WTC11 (cell line): ENCODE results near the gene BCAT1. TPM values are rescaled to one million over a fixed set of nuclear protein-coding genes. Genes with fewer than 3 reads are reported as not detected.
"Not testable (repeated sequence)": the region's sequence is repeated elsewhere in the genome, so short reads cannot be mapped to it uniquely, and the experiment has no call there.

Source experiments
- ATAC-seq: fragments of 200-7000 bp; cut with Tn5 transposase; 2 replicates; pipeline ENCODE4 v1.10.0; 2021; ENCODE audit warnings: mild to moderate bottlenecking, moderate library complexity
- CTCF ChIA-PET: fragments of 300-600 bp; sonication (Branson Sonifier 250); formaldehyde crosslinking; loops from one replicate; lab custom pipeline; 2021; ENCODE audit warnings: antibody characterized with exemption; lab: Charles Lee
- POLR2A ChIA-PET: fragments of 350-600 bp; sonication (Branson Sonifier 250); formaldehyde crosslinking; loops from one replicate; lab custom pipeline; 2021; ENCODE audit warnings: antibody characterized with exemption; lab: Charles Lee
- DNase-seq: peaks from one replicate; pipeline ENCODE4 v3.0.0; 2021; ENCODE audit warnings: low spot score
- H3K27ac Mint-ChIP-seq: 2 replicates; pipeline ENCODE4 v1.8.0; 2021; ENCODE audit warnings: mixed read lengths
- H3K27me3 Mint-ChIP-seq: 2 replicates; pipeline ENCODE4 v1.8.0; 2021; ENCODE audit warnings: low read depth, mild to moderate bottlenecking, moderate library complexity, mixed read lengths
- H3K36me3 Mint-ChIP-seq: 2 replicates; pipeline ENCODE4 v1.8.0; 2021; ENCODE audit warnings: mixed read lengths
- H3K4me1 Mint-ChIP-seq: 2 replicates; pipeline ENCODE4 v1.8.0; 2022; ENCODE audit warnings: mixed read lengths
- H3K4me3 Mint-ChIP-seq: 2 replicates; pipeline ENCODE4 v1.8.0; 2021; ENCODE audit warnings: mild to moderate bottlenecking, moderate library complexity, mixed read lengths
- H3K9me3 Mint-ChIP-seq: 2 replicates; pipeline ENCODE4 v1.8.0; 2021; ENCODE audit warnings: mixed read lengths
- CBFB ChIP-seq: sonication (generic); formaldehyde crosslinking; IDR thresholded peaks from 2 replicates; pipeline ENCODE4 v1.8.1; 2022; ENCODE audit warnings: mild to moderate bottlenecking, low read depth, missing genetic modification reagents
- ETV6 ChIP-seq: sonication (generic); formaldehyde crosslinking; IDR thresholded peaks from 2 replicates; pipeline ENCODE4 v1.8.1; 2022; ENCODE audit warnings: mild to moderate bottlenecking, missing genetic modification reagents
- HMGA2 ChIP-seq: fragments of 250-450 bp; sonication (Bioruptor Pico); IDR thresholded peaks from 2 replicates; pipeline ENCODE4 v1.4.0; 2021; ENCODE audit warnings: mild to moderate bottlenecking, moderate library complexity
- JAZF1 ChIP-seq: fragments of 250-450 bp; sonication (Bioruptor Pico); IDR thresholded peaks from 2 replicates; pipeline ENCODE4 v1.9.0; 2021; ENCODE audit warnings: moderate library complexity, mild to moderate bottlenecking, inconsistent platforms
- KAT7 ChIP-seq: sonication (generic); formaldehyde crosslinking; IDR thresholded peaks from 2 replicates; pipeline ENCODE4 v1.8.1; 2023; ENCODE audit warnings: missing genetic modification reagents, mild to moderate bottlenecking, borderline replicate concordance
- NFYB ChIP-seq: sonication (generic); formaldehyde crosslinking; conservative IDR thresholded peaks from 2 replicates; pipeline ENCODE4 v1.8.0; 2022; ENCODE audit warnings: low read depth, missing genetic modification reagents
- NR3C1 ChIP-seq: sonication (generic); formaldehyde crosslinking; conservative IDR thresholded peaks from 2 replicates; pipeline ENCODE4 v1.8.1; 2023; ENCODE audit warnings: low read depth, mild to moderate bottlenecking, missing genetic modification reagents
- SMAD4 ChIP-seq: sonication (generic); formaldehyde crosslinking; IDR thresholded peaks from 2 replicates; pipeline ENCODE4 v1.8.0; 2022; ENCODE audit warnings: mild to moderate bottlenecking, missing genetic modification reagents
- total RNA-seq: library from RNA; stranded (reverse); gene quantifications from 3 replicates; pipeline ENCODE4 v1.2.3, GENCODE V29; 2021
- TF ChIP-seq, protein P1 (sequence below): sonication (generic); formaldehyde crosslinking; IDR thresholded peaks from 2 replicates; pipeline ENCODE4 v1.8.0; 2023; ENCODE audit warnings: missing genetic modification reagents
- TF ChIP-seq, protein P2 (sequence below): sonication (generic); formaldehyde crosslinking; IDR thresholded peaks from 2 replicates; pipeline ENCODE4 v1.8.1; 2023; ENCODE audit warnings: mild to moderate bottlenecking, missing genetic modification reagents
- TF ChIP-seq, protein P3 (sequence below): fragments of 250-450 bp; sonication (Bioruptor Pico); IDR thresholded peaks from 2 replicates; pipeline ENCODE4 v1.9.0; 2021; ENCODE audit warnings: mild to moderate bottlenecking, borderline replicate concordance
- TF ChIP-seq, protein P4 (sequence below): sonication (generic); formaldehyde crosslinking; conservative IDR thresholded peaks from 2 replicates; pipeline ENCODE4 v1.8.1; 2022; ENCODE audit warnings: mild to moderate bottlenecking, missing genetic modification reagents
- TF ChIP-seq, protein P5 (sequence below): sonication (generic); formaldehyde crosslinking; IDR thresholded peaks from 2 replicates; pipeline ENCODE4 v1.8.1; 2022; ENCODE audit warnings: mild to moderate bottlenecking, missing genetic modification reagents, moderate library complexity, borderline replicate concordance
- TF ChIP-seq, protein P6 (sequence below): fragments of 250-450 bp; sonication (Bioruptor Pico); IDR thresholded peaks from 2 replicates; pipeline ENCODE4 v1.9.0; 2021; ENCODE audit warnings: moderate library complexity, mild to moderate bottlenecking, inconsistent platforms, borderline replicate concordance
- TF ChIP-seq, protein P7 (sequence below): sonication (generic); formaldehyde crosslinking; conservative IDR thresholded peaks from 2 replicates; pipeline ENCODE4 v1.8.1; 2023; ENCODE audit warnings: mild to moderate bottlenecking, low read depth, missing genetic modification reagents, moderate library complexity

Gene BCAT1
- total RNA-seq, 1 experiment from 2014 or later = 267 TPM

DNA sequence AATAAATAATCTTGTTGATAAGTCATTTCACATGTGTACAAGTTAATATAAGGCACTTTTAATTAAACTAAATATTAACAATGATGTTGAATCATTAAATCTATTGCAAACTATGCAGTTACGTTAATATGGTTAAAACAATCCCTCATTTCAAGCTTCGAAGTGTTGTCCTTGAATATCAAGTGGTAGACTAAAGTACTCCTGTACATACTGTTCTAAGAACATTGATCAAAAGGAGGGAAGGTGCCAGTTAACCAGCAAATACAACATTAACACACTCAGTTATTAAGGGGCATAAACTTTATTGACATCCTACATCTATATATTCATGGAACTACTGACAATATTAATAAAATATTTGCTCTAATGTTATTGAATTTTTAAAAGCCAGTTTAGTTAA, 8.7 kb downstream of the BCAT1 start (continued):
- TF ChIP-seq, protein P1, sequence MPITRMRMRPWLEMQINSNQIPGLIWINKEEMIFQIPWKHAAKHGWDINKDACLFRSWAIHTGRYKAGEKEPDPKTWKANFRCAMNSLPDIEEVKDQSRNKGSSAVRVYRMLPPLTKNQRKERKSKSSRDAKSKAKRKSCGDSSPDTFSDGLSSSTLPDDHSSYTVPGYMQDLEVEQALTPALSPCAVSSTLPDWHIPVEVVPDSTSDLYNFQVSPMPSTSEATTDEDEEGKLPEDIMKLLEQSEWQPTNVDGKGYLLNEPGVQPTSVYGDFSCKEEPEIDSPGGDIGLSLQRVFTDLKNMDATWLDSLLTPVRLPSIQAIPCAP (CRISPR knock-in tag) = no peak
- TF ChIP-seq, protein P2, sequence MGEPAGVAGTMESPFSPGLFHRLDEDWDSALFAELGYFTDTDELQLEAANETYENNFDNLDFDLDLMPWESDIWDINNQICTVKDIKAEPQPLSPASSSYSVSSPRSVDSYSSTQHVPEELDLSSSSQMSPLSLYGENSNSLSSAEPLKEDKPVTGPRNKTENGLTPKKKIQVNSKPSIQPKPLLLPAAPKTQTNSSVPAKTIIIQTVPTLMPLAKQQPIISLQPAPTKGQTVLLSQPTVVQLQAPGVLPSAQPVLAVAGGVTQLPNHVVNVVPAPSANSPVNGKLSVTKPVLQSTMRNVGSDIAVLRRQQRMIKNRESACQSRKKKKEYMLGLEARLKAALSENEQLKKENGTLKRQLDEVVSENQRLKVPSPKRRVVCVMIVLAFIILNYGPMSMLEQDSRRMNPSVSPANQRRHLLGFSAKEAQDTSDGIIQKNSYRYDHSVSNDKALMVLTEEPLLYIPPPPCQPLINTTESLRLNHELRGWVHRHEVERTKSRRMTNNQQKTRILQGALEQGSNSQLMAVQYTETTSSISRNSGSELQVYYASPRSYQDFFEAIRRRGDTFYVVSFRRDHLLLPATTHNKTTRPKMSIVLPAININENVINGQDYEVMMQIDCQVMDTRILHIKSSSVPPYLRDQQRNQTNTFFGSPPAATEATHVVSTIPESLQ (CRISPR knock-in tag) = no peak

DNA sequence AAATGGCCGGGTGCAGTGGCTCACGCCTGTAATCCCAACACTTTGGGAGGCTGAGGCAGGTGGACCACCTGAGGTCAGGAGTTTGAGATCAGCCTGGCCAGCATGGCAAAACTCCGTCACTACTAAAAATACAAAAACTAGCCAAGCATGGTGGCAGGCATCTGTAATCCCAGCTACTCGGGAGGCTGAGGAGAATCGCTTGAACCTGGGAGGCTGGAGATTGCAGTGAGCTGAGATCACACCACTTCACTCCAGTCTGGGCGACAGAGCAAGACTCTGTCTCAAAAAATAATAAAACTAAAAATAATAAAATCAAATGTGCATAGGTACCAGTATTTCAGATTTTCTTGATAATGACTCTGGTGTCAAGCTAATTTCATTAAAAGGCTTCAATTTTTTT, 9.3 kb downstream of the BCAT1 start:
- H3K27ac Mint-ChIP-seq, DNase-seq, H3K27me3 Mint-ChIP-seq, H3K9me3 Mint-ChIP-seq, H3K4me3 Mint-ChIP-seq, CTCF ChIA-PET, ATAC-seq: not testable (repeated sequence)
- POLR2A ChIA-PET = interaction anchor here (0.6 kb wide), 1 partner anchor 140 kb away, joined by 4 read pairs; no protein-coding TSS in a partner anchor
- Mint-ChIP-seq H3K36me3 (peaks cover 14% of the 10 kb centered on the region), H3K4me1 (peaks cover 44% of the 10 kb centered on the region)
- TF ChIP-seq, protein P3, sequence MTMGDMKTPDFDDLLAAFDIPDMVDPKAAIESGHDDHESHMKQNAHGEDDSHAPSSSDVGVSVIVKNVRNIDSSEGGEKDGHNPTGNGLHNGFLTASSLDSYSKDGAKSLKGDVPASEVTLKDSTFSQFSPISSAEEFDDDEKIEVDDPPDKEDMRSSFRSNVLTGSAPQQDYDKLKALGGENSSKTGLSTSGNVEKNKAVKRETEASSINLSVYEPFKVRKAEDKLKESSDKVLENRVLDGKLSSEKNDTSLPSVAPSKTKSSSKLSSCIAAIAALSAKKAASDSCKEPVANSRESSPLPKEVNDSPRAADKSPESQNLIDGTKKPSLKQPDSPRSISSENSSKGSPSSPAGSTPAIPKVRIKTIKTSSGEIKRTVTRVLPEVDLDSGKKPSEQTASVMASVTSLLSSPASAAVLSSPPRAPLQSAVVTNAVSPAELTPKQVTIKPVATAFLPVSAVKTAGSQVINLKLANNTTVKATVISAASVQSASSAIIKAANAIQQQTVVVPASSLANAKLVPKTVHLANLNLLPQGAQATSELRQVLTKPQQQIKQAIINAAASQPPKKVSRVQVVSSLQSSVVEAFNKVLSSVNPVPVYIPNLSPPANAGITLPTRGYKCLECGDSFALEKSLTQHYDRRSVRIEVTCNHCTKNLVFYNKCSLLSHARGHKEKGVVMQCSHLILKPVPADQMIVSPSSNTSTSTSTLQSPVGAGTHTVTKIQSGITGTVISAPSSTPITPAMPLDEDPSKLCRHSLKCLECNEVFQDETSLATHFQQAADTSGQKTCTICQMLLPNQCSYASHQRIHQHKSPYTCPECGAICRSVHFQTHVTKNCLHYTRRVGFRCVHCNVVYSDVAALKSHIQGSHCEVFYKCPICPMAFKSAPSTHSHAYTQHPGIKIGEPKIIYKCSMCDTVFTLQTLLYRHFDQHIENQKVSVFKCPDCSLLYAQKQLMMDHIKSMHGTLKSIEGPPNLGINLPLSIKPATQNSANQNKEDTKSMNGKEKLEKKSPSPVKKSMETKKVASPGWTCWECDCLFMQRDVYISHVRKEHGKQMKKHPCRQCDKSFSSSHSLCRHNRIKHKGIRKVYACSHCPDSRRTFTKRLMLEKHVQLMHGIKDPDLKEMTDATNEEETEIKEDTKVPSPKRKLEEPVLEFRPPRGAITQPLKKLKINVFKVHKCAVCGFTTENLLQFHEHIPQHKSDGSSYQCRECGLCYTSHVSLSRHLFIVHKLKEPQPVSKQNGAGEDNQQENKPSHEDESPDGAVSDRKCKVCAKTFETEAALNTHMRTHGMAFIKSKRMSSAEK = 0 out of 2 replicates have a peak, but pooled peaks have one; percentile 23

DNA sequence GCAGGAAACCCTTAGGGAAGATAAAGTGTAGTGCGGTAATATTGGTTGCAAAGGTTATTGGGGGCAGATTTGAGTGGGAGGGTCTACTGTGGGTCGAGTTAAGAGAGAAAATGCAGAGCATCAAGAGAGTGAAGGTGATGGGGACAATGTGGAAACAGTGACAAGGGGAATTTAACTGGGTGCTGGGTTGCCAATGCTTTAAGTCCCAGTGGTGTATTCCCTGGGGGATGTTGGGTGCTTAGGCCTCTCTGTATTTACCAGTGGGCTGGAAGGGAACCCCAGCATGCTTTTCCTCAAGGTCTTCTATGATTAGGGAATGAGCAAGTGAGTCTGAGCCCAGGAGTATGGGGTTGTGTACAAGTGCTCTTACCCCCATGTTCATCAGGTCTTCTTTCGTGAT, 10.6 kb downstream of the BCAT1 start:
- Mint-ChIP-seq H3K9me3 (no peaks in the 10 kb centered on the region), H3K27me3 (no peaks in the 10 kb centered on the region), H3K4me3 (no peak overlapping the region), H3K36me3 (peaks cover 14% of the 10 kb centered on the region), H3K4me1 (peaks cover 44% of the 10 kb centered on the region), H3K27ac (no peak overlapping the region)
- POLR2A ChIA-PET = no interaction called here
- no peak for DNase-seq
- CTCF ChIA-PET = no interaction called here
- no peak for ATAC-seq
- no peak for TF ChIP-seq HMGA2 (CRISPR knock-in tag)
- TF ChIP-seq, protein P4, sequence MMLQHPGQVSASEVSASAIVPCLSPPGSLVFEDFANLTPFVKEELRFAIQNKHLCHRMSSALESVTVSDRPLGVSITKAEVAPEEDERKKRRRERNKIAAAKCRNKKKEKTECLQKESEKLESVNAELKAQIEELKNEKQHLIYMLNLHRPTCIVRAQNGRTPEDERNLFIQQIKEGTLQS = no peak
- TF ChIP-seq SMAD4 (CRISPR knock-in tag) = no peak
- no peak for TF ChIP-seq NFYB (CRISPR knock-in tag)
- TF ChIP-seq CBFB = no peak
- no peak for TF ChIP-seq KAT7
- TF ChIP-seq, protein P5, sequence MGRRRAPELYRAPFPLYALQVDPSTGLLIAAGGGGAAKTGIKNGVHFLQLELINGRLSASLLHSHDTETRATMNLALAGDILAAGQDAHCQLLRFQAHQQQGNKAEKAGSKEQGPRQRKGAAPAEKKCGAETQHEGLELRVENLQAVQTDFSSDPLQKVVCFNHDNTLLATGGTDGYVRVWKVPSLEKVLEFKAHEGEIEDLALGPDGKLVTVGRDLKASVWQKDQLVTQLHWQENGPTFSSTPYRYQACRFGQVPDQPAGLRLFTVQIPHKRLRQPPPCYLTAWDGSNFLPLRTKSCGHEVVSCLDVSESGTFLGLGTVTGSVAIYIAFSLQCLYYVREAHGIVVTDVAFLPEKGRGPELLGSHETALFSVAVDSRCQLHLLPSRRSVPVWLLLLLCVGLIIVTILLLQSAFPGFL (CRISPR knock-in tag) = no peak
- TF ChIP-seq, protein P6, sequence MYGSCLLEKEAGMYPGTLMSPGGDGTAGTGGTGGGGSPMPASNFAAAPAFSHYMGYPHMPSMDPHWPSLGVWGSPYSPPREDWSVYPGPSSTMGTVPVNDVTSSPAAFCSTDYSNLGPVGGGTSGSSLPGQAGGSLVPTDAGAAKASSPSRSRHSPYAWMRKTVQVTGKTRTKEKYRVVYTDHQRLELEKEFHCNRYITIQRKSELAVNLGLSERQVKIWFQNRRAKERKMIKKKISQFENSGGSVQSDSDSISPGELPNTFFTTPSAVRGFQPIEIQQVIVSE (CRISPR knock-in tag) = no peak
- TF ChIP-seq ETV6 (CRISPR knock-in tag) = no peak
- TF ChIP-seq, protein P7, sequence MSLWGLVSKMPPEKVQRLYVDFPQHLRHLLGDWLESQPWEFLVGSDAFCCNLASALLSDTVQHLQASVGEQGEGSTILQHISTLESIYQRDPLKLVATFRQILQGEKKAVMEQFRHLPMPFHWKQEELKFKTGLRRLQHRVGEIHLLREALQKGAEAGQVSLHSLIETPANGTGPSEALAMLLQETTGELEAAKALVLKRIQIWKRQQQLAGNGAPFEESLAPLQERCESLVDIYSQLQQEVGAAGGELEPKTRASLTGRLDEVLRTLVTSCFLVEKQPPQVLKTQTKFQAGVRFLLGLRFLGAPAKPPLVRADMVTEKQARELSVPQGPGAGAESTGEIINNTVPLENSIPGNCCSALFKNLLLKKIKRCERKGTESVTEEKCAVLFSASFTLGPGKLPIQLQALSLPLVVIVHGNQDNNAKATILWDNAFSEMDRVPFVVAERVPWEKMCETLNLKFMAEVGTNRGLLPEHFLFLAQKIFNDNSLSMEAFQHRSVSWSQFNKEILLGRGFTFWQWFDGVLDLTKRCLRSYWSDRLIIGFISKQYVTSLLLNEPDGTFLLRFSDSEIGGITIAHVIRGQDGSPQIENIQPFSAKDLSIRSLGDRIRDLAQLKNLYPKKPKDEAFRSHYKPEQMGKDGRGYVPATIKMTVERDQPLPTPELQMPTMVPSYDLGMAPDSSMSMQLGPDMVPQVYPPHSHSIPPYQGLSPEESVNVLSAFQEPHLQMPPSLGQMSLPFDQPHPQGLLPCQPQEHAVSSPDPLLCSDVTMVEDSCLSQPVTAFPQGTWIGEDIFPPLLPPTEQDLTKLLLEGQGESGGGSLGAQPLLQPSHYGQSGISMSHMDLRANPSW (CRISPR knock-in tag) = no peak
- TF ChIP-seq NR3C1 = no peak
- no peak for TF ChIP-seq JAZF1 (CRISPR knock-in tag)
